Muscle of leg (tissue), 16 donors: ENCODE data around the gene TDRKH. TPM values are rescaled to one million over a fixed set of nuclear protein-coding genes. Genes with fewer than 3 reads are reported as not detected.

Source experiments
- DNase-seq: peaks from one replicate; pipeline ENCODE4 v3.0.0; 2013
- H3K27ac ChIP-seq: one replicate; pipeline ENCODE4 v1.5.1; 2013; ENCODE audit warnings: mild to moderate bottlenecking, low read length, control low read depth
- H3K27me3 ChIP-seq: one replicate; pipeline ENCODE4 v1.6.1; 2013; ENCODE audit warnings: low read length; ENCODE audit not compliant: control insufficient read depth, insufficient read depth
- H3K36me3 ChIP-seq: one replicate; pipeline ENCODE4 v1.6.1; 2013; ENCODE audit warnings: low read length; ENCODE audit not compliant: control insufficient read depth, insufficient read depth
- H3K4me1 ChIP-seq: one replicate; pipeline ENCODE4 v1.6.1; 2013; ENCODE audit warnings: low read length; ENCODE audit not compliant: control insufficient read depth, insufficient read depth
- H3K4me3 ChIP-seq: one replicate; pipeline ENCODE4 v1.5.1; 2013; ENCODE audit warnings: low read length, control low read depth
- H3K9me3 ChIP-seq: replicated peaks from 2 replicates; pipeline ENCODE4 v1.6.1; 2013; ENCODE audit warnings: low read depth, low read length; ENCODE audit not compliant: control insufficient read depth
- WGBS: methylation state at CpG from one replicate; pipeline ENCODE4 v1.1.5; 2013; ENCODE audit warnings: missing lambda C conversion rate; ENCODE audit not compliant: insufficient coverage; 5-methylcytosine and 5-hydroxymethylcytosine counted together
- long read RNA-seq, 11 donors: transcript quantifications; one replicate each; lab custom pipeline, GENCODE V29; 2026
- polyA plus RNA-seq, 8 donors: library from polyadenylated mRNA; unstranded; fragments of 120-200 nt; gene quantifications; one replicate each; pipeline versions ENCODE4 v1.2.1 to v1.2.3, GENCODE V29; 2013; ENCODE audit warnings: inconsistent platforms in 1 of 8, low replicate concordance in 1 of 8; ENCODE audit not compliant: insufficient read length in 8 of 8, insufficient read depth in 1 of 8
- total RNA-seq: library from RNA; stranded (reverse); fragments of 120-200 nt; gene quantifications from one replicate; pipeline ENCODE4 v1.2.4, GENCODE V29; 2013

The TDRKH gene
- total RNA-seq: 3.1 TPM
- polyA plus RNA-seq: 1 to 10 TPM; 3.4 to 3.9 (median 3.6) TPM
- long read RNA-seq, donor 1: 0 reads
- long read RNA-seq, donor 2: 0 reads
- long read RNA-seq, donor 3, partial matches to known transcripts: 0 of 1 reads
- long read RNA-seq, donor 3, other reads (novel, unspliced or antisense): 0 of 1 reads
- long read RNA-seq, donor 4: 0 reads
- long read RNA-seq, donor 5, partial matches to known transcripts: 0 of 1 reads
- long read RNA-seq, donor 5, other reads (novel, unspliced or antisense): 0 of 1 reads
- long read RNA-seq, donor 6, partial matches to known transcripts: 0 of 1 reads
- long read RNA-seq, donor 6, other reads (novel, unspliced or antisense): 0 of 1 reads
- long read RNA-seq, donor 7: 0 reads
- long read RNA-seq, donor 8, partial matches to known transcripts: 0 of 2 reads
- long read RNA-seq, donor 8, other reads (novel, unspliced or antisense): 0 of 2 reads
- long read RNA-seq, donor 9: 0 reads
- long read RNA-seq, donor 10: 0 reads
- long read RNA-seq, donor 11: 0 reads

DNA sequence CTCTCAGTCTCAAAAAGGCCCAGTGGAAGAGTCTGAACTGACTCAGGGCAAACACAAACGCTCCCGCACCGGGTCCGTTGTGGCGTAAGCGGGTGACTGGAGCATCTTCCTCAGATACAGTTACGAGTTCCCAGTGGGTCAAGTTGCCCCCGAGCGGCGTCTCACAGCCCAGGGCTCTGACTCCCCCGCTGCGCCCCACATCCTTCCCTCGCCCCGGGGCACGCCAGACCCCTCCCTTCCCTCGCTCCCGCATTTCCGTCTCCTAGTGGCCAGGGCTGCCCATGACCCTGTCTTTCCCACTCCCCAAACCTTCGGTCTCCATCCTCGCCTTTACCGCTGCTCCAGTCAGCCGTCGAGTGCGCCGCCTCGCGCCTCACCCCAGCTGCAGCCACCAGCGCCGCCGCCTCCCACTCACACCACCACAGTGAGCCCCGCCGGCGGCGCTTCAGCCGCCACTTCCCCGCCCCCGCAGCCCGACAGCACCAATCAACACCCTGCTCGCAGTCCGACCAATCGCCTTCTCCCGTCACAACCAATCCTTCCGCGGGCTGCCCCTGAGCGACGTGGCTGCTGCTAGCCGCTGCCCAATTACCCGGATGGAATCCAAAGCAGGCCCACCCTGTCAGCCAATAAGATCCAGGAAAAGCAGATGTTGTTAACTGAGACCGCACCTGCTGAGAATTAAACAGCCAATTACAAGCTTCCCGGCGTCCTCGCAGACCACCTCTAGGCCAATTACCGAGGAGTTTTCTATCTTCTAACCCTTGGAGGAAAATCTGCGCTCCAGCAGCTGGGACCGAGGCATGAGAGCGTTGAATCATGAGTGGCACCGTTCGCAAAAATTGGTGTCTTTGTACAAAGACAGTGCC lies at the start of gene TDRKH:
TDRKH (minus strand) TSS at position 430 of the 869 bp plus-strand sequence. CDS start 7,478 bp downstream, outside the sequence.
- Histone ChIP-seq H3K9me3 (no peaks in the 10 kb centered on the region), H3K27me3 (peaks cover 9% of the 10 kb centered on the region), H3K27ac (no peak within 1 kb of the TSS), H3K4me1 (peaks cover 11% of the 10 kb centered on the region), H3K4me3 (peak within 1 kb of the TSS; percentile 55), H3K36me3 (no peaks in the 10 kb centered on the region)
- WGBS: under 1% methylated on average over 53 of the region's 58 CpGs
- peak; percentile 99 for DNase-seq

DNA sequence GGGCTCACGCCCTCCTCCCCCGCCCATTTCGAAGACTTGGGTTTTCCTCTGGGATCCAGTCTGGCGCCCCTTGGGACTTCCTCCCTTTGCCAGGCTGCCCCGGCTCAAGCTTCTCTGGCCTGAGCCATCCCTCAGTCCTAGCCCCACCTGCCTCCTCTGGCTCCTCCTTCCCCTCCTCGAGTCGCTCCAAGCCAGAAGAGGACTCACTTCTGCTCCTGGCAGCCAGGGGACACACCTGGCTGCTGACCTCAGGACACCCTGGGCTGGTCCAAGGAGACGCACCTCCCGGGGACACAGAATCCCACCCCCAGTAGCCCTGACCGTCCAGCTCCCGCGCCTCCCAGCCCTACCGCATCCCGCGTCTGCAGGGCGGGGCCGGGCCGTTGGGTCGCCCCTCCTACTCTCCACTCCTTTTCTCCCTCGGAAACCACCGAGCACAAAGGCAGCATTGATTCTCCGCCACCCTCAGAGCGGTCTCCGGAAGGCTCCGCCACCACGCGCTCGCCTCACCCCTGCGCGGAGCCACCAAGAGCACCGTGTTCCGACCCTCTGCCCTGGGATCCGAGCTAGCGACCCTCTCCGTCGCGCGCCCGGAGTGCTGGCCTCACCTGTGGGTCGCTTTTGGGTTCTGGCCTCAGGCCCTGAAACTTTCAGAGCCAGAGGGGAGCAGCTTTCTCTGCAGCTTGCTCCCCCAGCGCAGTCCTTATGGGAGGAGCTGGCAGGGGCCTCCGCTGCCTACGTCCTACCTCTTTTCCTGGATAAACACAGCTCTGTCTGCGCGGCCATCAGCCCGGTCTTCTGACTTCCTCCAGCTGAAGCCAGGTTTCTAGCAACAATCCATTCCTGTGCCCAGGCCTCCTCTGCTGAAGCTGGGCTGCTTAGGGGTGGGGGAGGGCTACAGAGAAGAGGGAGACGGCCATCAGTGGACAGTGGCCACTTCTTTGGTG lies 49.4 kb upstream of the TDRKH start, which contains the start of gene C2CD4D:
C2CD4D (minus strand) TSS at position 364 of the 947 bp plus-strand sequence. CDS start 831 bp downstream, outside the sequence.
- DNase-seq: no peak
- H3K4me1 ChIP-seq: peaks cover 21% of the 10 kb centered on the region
- WGBS: 1% methylated on average over 43 of the region's 47 CpGs

GRCh38 chr1:151839082-151839412 lies 48.7 kb upstream of the TDRKH start:
- Histone ChIP-seq H3K27ac (no peak overlapping the region), H3K27me3 (peaks cover 54% of the 10 kb centered on the region)
- 4% methylated on average over 12 of the region's 16 CpGs for WGBS

More for the DNA sequence above, 49.4 kb upstream of the TDRKH start, which contains the start of gene C2CD4D:
- Histone ChIP-seq H3K9me3 (no peaks in the 10 kb centered on the region), H3K36me3 (no peaks in the 10 kb centered on the region), H3K4me3 (peak within 1 kb of the TSS; percentile 19), H3K27me3 (peaks cover 56% of the 10 kb centered on the region), H3K27ac (no peak within 1 kb of the TSS)

GRCh38 chr1:151838222-151839081 lies 48.2 kb upstream of the TDRKH start:
- DNase-seq: no peak
- under 1% methylated on average over 107 of the region's 117 CpGs for WGBS
- no peak overlapping the region for H3K27ac ChIP-seq

More at GRCh38 chr1:151839082-151839412, 48.7 kb upstream of the TDRKH start:
- H3K4me3 ChIP-seq: no peak overlapping the region
- H3K9me3 ChIP-seq: no peaks in the 10 kb centered on the region
- no peaks in the 10 kb centered on the region for H3K36me3 ChIP-seq
- no peak for DNase-seq
- H3K4me1 ChIP-seq: peaks cover 21% of the 10 kb centered on the region

DNA sequence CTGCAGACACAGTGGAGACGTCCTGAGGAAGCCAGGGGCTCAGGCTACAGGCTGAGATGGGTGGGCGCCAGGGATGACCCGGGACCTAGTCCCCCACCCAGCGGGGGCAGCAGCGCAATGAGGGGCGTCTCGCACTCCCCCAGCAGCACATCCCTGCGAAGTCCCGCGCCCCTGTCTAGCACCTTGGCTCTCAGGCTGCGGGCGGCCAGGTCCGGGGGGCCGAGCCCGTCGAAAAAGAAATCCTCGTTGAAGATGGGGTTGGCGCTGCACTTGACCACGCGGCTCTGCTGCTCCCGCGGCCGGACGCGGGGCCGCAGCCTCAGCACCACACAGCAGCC lies 47.6 kb upstream of the TDRKH start:
- Histone ChIP-seq H3K27me3 (peaks cover 52% of the 10 kb centered on the region), H3K36me3 (no peaks in the 10 kb centered on the region), H3K4me1 (peaks cover 27% of the 10 kb centered on the region), H3K9me3 (no peaks in the 10 kb centered on the region), H3K27ac (no peak overlapping the region), H3K4me3 (no peak overlapping the region)
- no peak for DNase-seq
- 3% methylated on average over 26 of the region's 26 CpGs for WGBS

More at GRCh38 chr1:151838222-151839081, 48.2 kb upstream of the TDRKH start:
- Histone ChIP-seq H3K4me3 (no peak overlapping the region), H3K9me3 (no peaks in the 10 kb centered on the region), H3K4me1 (peaks cover 22% of the 10 kb centered on the region), H3K27me3 (peaks cover 54% of the 10 kb centered on the region), H3K36me3 (no peaks in the 10 kb centered on the region)

DNA sequence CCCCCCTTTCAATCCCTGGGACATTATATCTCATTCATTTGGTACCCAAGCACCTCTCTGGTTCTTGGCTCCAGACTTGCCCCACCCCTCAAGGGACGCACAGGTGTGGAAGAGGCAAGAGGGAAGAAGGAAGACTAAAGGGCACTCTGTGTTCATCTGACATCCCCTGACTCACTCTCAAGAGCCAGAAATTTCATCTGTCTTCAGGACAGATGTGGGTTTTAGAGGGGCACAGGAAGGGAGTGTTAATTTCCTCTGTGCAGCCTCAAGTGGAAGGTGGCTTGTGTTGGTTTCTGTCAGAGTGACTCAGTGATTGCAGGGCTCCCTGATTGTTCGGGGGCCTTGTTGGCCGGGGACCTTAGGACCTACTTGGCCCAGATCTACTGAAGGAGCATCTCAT lies 46.9 kb upstream of the TDRKH start:
- H3K27me3 ChIP-seq: peaks cover 51% of the 10 kb centered on the region
- no peak overlapping the region for H3K4me3 ChIP-seq
- 80% methylated on average over 2 of the region's 3 CpGs for WGBS
- no peaks in the 10 kb centered on the region for H3K9me3 ChIP-seq
- H3K27ac ChIP-seq: no peak overlapping the region
- H3K36me3 ChIP-seq: no peaks in the 10 kb centered on the region
- H3K4me1 ChIP-seq: peaks cover 31% of the 10 kb centered on the region
- no peak for DNase-seq

GRCh38 chr1:151835596-151835995 lies 45.3 kb upstream of the TDRKH start:
- Histone ChIP-seq H3K36me3 (no peaks in the 10 kb centered on the region), H3K4me1 (peaks cover 38% of the 10 kb centered on the region), H3K27ac (no peak overlapping the region), H3K27me3 (peaks cover 44% of the 10 kb centered on the region), H3K9me3 (no peaks in the 10 kb centered on the region), H3K4me3 (no peak overlapping the region)
- DNase-seq: no peak
- no CpG with 5 or more reads among the region's 7 CpGs for WGBS

GRCh38 chr1:151834239-151834638 lies 43.9 kb upstream of the TDRKH start:
- WGBS: no CpG with 5 or more reads among the region's 3 CpGs
- Histone ChIP-seq H3K27ac (no peak overlapping the region), H3K4me3 (no peak overlapping the region), H3K9me3 (no peaks in the 10 kb centered on the region), H3K27me3 (peaks cover 30% of the 10 kb centered on the region), H3K36me3 (no peaks in the 10 kb centered on the region), H3K4me1 (peaks cover 36% of the 10 kb centered on the region)
- DNase-seq: no peak
